IPS DF 4.7 (cell line): ENCODE measurements around the gene BBS9.
"Not testable (repeated sequence)": the region's sequence is repeated elsewhere in the genome, so short reads cannot be mapped to it uniquely, and the experiment has no call there.

ENCODE experiments used
- DNase-seq: peaks from one replicate; pipeline ENCODE4 v3.0.0-alpha.2; 2013; ENCODE audit warnings: low spot score; ENCODE audit errors: extremely low read depth

The BBS9 gene

DNA sequence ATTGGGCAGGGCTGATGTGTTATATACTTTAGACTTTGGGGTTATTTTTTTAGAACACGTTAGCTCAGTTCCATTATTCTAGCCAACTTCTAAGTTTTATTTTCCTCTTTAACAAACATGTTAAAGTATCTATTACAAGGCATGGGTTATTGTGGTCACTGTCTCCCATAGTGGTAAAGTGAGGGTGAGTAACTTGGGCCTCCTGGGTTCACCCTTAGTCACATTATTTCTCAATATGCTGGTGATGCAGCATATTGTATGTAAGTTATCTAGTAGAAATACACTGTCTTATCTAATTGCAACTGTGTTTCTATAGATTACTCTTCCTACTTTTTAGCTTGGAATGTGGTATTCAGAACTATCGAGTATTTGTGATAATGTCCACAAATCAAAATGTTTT lies 65.9 kb downstream of the BBS9 start:
- DNase-seq, result no peak

GRCh38 chr7:33196221-33196620 lies 66.9 kb downstream of the BBS9 start:
- no peak for DNase-seq

- no peak for DNase-seq
Observed at GRCh38 chr7:33200282-33200681, 70.9 kb downstream of the BBS9 start.

- DNase-seq, result no peak
Observed at GRCh38 chr7:33201821-33202220, 72.5 kb downstream of the BBS9 start.

GRCh38 chr7:33210958-33211357 lies 81.6 kb downstream of the BBS9 start:
- DNase-seq, result no peak

DNA sequence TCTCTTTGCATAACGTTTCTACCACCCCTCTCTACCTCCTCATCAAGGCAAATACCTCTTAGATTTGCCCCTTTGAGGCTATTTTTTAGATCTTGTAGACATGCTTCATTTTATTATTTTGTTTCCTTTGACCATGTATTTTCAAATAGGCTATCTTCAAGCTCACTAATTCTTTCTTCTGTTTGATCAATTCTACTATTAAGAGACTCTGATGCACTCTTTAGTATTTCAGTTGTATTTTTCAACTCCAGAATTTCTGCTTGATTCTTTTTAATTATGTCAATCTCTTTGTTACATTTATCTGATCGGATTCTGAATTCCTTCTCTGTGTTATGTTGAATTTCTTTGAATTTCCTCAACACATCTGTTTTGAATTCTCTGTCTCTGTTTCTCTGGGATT lies 82.8 kb downstream of the BBS9 start:
- DNase-seq, result no peak

- no peak for DNase-seq
Observed at GRCh38 chr7:33215992-33216391, 86.6 kb downstream of the BBS9 start.

DNA sequence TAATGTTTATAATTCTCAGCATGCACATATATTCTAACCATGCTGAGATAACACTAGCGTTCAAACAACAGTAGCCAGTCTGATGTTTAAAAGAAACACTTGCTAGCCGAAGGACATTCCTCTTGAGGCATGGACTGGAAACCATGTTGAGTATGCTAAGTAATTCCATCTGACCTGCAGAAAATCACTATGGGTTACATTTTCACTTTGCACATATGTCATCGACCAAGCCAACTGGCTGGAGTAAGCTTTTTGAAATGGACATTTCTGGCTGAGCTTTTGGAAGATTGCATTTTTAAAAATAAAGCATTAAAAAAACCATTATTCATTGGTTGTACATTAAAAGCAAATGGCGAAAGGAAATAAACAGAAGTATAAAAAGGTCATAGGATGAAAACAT lies 88.2 kb downstream of the BBS9 start:
- DNase-seq, result no peak

DNA sequence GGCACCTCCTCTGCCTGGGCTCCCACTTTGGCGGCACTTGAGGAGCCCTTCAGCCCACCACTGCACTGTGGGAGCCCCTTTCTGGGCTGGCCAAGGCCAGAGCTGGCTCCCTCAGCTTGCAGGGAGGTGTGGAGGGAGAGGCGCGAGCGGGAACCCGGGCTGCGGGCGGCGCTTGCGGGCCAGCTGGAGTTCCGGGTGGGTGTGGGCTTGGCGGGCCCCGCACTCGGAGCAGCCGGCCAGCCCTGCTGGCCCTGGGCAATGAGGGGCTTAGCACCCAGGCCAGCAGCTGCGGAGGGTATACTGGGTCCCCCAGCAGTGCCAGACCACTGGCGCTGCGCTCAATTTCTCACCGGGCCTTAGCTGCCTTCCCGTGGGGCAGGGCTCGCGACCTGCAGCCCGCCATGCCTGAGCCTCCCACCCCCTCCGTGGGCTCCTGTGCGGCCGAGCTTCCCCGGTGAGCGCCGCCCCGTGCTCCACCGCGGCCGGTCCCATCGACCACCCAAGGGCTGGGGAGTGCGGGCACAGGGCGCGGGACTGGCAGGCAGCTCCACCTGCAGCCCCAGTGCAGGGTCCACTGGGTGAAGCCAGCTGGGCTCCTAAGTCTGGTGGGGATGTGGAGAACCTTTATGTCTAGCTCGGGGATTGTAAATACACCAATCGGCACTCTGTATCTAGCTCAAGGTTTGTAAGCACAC lies 89.6 kb downstream of the BBS9 start:
- not testable (repeated sequence) for DNase-seq

DNA sequence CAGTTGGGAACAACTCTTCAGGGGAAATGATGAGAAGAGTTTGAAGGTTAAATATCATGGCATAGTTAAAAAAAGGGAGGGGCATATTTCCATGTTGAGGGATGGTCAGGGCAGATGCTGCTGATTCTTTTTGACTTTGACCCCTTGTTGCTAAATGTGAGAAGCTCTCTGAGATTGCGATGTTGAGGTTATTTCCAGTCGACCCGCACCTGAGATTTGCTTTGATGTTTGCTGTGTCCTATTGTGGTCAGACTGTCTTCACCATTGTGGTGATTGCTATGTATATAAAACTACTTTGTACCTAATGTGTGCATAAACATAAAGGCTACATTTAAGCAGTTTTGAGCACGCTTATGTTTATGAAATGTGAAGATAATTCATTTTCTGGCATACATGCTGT lies 90.9 kb downstream of the BBS9 start:
- DNase-seq, result no peak

- DNase-seq, result no peak
Observed at GRCh38 chr7:33221390-33221789, 92.0 kb downstream of the BBS9 start.

- DNase-seq, result no peak
Observed at GRCh38 chr7:33232632-33233145, 103.3 kb downstream of the BBS9 start.

DNA sequence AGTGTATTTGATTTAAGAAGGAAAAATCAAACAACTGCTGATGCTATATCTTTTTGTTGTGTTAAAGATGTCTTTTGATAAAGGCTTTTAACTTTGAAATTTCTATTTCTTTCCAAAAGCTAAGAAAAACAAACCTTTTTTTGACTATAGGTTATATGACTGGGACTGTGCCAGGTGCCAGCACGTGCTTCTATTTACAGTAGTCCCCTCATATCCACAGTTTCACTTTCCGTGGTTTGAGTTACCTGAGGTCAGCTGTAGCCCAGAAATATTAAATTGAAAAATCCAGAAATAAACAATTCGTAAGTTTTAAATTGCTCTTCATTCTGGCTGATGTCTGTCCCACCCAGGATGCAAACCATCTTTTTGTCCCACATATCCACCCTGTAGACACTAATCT lies 104.3 kb downstream of the BBS9 start:
- DNase-seq, result no peak

- DNase-seq, result no peak
Observed at GRCh38 chr7:33237036-33237435, 107.7 kb downstream of the BBS9 start.

GRCh38 chr7:33243319-33243881 lies 114.0 kb downstream of the BBS9 start:
- DNase-seq, result no peak

DNA sequence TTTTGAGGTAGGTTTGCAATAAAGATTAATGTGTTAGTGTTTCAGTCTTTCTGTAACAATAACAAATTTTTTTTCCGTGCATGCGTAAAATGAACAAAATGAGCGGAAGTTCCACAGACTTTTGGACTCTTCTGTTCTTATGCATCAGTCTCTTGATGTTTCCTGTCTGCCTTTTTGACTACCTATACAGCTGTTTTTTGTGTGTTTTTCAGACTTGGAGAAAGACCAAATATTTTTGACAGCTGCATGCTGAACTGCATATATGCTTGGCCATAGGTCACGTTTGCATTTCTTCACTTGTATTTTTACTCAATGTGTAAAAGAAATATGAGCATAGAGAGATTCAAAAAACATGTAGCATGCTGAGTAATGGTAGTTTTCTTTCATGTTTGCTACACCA lies 119.3 kb downstream of the BBS9 start:
- DNase-seq, result no peak

GRCh38 chr7:33250421-33250871 lies 121.1 kb downstream of the BBS9 start:
- DNase-seq, result no peak

DNA sequence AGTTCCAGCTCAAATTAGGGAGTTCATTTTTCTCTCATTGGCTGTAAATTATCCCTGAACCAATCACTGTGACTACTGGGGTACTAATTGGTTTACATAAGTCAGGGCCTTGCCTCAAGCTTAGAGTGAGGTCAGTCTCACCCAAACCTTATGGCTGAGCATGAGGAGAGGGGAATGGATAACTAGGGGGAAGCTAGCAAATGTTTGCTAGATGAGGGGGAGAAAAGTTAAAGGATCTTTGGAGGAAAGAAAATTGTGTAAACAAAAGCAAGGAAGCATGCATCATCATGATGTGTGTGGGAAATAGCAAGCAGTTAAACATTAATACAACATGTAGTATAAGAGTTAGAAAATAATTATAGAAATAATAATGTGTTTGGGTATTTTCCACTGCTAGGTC lies 121.9 kb downstream of the BBS9 start:
- DNase-seq, result no peak

DNA sequence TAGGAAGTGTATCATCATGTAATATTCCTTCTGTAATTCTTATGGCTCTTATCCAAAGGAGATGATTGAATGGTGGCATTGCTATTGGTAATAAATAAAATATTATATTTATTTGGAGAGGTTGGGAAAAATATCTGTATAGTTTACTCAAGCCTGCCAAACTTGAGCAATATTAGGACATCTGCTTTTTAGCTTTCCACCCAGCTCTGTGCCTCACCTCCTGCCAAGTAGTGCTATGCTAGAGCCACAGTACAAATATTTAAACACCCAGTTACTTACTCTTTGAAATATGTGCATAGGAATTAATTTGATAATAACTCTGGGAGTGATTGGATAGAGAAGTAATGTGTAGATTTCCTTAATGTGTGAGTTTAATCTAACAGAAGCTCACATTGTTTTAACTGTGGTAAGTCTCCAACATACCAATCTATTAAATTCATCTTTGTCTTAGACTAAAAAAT lies 129.2 kb downstream of the BBS9 start:
- no peak for DNase-seq

DNA sequence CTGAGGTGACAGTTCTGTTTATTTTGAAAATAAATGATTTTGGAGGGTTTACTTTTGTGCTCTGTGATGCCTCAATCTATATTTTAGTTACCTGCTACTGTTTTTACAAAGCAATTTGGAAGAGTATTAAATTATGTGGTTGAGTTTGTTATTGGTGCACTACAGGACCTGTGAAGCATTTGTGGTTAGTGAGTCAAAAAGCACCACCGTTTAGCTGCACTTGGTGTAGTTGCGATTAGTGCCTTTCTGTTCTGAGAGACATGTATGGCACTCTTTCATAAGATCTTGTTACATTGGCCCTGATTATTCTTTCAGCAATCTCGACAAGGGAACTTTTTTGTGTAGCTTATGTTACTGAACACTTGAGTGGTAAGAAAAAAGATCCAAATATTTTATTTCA lies 132.2 kb downstream of the BBS9 start:
- DNase-seq, result no peak

GRCh38 chr7:33262476-33262875 lies 133.1 kb downstream of the BBS9 start:
- no peak for DNase-seq

DNA sequence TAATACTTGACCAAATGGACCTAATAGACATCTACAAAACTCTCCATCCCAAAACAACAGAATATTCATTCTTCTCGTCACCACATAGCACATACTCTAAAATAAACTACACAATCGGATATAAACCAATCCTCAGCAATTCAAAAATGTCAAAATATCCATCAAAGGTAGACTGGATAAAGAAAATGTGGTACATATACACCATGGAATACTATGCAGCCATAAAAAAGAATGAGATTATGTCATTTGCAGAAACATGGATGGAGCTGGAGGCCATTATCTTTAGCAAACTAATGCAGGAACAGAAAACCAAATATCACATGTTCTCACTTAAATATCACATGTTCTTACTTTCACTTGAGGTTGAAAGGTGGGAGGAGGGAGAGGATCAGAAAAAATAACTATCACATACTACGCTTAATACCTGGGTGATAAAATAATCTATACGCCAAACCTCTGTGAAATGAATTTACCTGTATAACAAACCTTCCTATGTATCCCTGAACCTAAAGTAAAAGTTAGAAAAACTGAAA lies 142.5 kb downstream of the BBS9 start:
- not testable (repeated sequence) for DNase-seq

DNA sequence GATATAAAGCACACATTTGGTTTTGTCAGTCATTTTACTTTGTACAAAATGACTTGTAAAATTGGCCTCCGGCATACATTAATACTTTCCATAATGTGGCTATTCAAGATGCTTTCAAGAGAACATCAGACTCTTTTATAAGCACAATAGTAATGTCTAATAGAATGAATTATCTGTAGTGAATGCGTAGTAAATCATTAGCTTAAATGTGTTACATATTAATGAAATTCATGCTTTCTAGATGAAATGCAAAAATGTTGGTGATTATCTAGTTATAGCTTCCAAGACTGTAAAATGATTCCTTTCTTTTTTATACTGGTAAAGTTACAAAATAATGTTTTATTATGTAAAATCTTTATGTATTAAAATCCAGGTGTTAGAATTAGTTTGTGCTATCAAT lies 144.0 kb downstream of the BBS9 start:
- DNase-seq, result no peak
